HG02610 (cell line): ENCODE results near the gene PCNX2.
"Not testable (repeated sequence)": the region's sequence is repeated elsewhere in the genome, so short reads cannot be mapped to it uniquely, and the experiment has no call there.

ENCODE experiments used
- ATAC-seq: cut with Tn5 transposase; IDR thresholded peaks from one replicate; pipeline ENCODE4 v1.9.1; 2021; ENCODE audit warnings: mild to moderate bottlenecking, moderate library complexity; ENCODE audit not compliant: unreplicated experiment

Gene PCNX2

DNA sequence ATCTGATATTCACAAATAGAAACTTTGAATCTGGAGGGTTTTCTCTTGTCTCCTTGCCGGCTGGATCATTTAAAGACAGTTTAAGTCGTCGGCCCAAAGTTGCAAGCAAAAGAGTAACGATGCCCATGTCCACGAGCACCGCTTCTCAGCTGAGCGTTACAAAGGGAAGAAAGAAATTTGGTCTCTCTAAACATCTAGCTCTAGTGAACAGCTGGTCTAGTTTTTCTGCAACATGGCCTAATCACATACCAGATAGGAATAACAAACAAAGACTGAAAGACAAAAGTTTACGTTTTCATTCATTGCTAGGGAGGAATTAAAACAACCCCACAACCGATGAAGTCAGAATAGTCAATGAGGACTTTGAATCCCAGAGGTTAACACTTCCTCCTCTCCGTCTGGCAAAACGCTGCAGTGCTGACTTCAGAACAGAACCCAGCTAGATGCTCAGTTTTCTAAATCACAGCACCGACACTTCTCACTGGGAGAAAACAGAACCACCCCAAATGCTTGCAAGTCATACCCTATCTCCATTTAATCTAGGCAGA, 275.7 kb downstream of the PCNX2 start:
- no peak for ATAC-seq

- no peak for ATAC-seq
Observed at GRCh38 chr1:233019083-233019482, 276.4 kb downstream of the PCNX2 start.

- ATAC-seq, result no peak
Observed at GRCh38 chr1:233016798-233017197, 278.7 kb downstream of the PCNX2 start.

- no peak for ATAC-seq
Observed at GRCh38 chr1:233015965-233016364, 279.6 kb downstream of the PCNX2 start.

DNA sequence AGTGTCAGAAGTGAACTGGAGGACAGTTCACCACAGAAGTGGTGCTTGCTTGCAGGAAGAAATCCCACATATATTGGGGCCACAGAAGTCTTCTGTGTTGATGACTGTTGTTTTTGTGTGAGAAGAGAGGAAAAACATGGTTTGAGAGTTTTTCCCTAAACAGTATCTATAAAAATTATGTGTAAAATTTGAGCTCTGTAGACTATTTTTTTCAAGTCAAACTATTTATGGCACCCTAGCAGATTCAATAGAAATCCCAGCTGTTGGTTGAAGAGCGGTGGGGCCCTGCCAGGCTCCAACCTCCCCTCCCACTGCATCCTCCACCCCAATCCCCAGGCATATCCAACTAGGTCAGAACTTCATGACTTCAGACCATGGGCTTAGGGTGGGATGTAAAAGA, 283.5 kb downstream of the PCNX2 start:
- no peak for ATAC-seq

DNA sequence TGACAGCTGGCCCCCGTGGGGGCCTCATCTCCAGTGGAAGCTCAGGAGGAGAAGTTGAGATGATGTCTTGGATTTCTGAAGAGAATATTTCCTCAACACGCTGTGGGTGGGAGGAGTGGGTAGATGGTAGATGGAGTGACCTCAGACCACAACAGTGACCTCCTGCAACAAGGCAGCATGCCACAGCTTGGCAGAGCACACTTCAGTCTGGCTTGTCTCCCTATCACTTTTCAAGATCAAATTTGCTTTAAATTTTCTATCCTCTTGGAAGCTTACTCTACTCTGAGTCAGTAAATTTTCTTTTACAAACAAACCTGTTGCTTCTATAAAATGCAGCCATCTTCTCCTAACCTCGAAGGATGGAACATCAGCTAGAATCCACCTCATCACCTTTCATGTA, 285.4 kb downstream of the PCNX2 start:
- no peak for ATAC-seq

DNA sequence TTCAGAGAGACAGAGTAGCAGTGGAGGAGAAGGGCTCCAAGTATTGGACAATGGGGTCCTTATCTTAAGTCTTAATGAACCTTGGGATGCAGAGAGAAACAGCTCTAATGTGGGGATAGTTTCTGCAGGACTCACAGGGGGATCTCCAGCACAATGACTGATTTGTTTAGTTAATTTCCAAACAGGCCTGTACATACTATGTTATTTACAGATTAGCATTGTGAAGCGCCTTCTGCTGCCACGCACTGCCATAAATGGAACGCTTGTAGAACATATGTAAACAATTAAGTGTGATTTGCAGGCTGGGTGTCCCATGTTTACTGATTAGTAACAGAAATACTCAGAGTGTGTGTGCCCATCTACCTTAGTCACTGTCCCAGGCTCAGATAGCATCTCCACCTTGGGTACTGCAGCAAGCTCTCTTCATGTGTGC, 289.0 kb downstream of the PCNX2 start:
- no peak for ATAC-seq

DNA sequence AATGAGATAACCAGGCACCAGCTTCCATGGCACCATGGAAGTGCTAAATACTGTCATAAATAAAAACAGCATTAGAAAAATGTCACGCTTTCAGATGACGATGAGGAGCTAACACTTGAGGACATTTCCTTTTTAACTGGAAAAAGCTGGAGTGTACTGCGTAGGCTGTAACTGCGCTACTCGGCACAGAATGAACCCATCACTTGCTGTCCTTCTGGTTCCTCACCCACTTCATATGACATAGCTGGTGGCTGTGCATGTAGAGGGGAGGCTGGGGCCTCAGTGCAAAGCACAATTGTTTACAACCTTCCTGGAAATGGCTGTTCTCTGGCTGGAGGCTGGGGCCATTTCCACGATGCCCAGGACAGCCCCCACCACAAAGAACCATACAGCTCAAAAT, 289.4 kb downstream of the PCNX2 start:
- no peak for ATAC-seq

DNA sequence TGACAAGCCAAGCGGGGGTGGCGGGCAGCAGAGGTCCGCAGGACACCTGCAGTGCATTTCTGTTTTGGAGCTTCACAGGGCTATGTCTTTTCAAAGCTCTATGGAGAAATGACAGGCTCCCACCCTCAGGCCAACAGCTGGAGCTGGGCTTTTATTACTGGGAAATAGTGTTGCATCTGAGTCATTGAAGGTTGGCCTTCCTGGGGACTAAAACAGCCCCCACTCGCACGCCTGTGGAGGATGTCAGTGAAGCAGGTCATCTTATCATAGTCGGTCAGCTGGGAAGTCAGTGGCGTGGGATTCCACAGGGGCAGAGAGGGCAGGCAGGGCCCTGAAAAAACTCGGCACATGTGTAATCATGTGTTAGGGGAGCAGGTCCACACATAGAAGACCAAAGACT, 289.8 kb downstream of the PCNX2 start:
- ATAC-seq, result no peak

DNA sequence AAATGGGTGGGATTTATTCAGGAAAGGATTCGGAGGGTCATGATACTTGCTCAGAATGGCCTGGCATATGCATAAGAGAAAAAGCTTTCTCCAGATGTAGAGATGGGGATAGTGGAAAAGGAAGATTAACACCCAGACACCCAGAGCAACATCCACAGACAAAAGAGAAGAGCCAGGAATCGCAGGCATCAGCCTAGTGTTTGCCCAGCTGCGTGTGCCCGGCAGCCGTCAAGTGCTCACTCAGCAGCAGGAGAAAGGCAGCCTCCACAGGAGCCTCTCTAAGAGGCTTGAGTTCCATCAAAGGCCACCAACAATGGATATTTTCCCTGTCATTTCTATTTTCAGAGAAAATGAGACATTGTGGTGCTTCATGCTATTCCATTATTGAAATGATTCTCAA, 290.4 kb downstream of the PCNX2 start:
- no peak for ATAC-seq

- ATAC-seq, result no peak
Observed at GRCh38 chr1:233004451-233004850, 291.1 kb downstream of the PCNX2 start.

DNA sequence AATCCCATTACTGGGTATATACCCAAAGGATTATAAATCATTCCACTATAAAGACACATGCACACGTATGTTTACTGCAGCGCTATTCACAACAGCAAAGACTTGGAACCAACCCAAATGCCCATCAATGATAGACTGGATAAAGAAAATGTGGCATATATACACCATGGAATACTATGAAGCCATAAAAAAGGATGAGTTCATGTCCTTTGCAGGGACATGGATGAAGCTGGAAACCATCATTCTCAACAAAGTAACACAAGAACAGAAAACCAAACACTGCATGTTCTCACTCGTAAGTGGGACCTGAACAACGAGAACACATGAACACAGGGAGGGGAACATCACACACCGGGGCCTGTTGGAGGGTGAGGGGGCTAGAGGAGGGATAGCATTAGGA, 291.9 kb downstream of the PCNX2 start:
- not testable (repeated sequence) for ATAC-seq

DNA sequence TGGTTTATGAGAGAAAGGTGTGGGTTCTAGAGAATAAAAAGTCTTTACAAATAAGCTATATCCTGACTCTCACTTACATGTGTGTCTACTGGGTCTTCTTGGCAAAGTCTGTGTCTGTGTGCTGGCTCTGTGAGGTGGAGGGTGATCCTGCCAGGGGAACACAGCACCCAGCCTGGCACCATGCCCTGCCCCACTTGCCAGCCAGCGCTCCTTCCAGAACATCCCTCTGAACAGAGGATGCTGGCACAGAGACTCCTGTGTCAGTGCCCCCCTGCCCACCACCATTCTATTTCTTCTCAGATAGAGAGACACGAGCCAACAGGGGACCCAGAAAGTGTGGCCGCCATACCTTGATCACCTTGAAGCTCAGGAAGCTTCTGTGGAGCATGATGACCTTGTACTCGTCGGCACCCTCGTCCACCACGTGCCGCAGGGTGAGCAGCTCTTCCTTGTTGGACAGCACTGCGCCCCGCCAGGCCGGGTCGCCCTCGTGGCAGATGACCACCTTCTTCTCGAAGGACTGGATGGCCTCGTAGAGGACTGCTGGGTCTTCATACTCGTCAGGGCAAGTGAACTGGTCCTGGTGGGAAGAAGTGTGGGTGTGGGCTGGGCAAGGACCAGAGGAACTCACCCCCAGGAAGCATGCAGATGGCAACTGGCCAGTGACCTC, 295.4 kb downstream of the PCNX2 start:
- no peak for ATAC-seq

DNA sequence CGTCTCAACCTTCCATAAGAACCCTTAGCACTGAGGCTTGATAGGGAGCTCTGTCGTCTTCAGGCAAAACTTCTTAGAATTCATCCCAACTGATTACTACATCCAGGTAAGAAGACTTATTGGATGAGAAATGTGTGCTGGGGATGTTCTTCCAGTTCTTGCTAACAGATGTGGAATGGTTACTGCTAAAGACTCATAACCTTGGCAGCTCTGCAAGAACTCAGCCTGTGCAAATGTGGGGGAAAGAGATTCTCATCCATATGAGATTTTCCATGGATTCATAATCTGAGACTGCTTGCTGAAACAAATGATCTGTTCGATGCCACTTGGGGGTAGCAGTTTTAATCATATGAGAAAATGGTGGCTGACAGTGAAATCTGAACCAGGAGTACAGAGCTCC, 296.9 kb downstream of the PCNX2 start:
- no peak for ATAC-seq

DNA sequence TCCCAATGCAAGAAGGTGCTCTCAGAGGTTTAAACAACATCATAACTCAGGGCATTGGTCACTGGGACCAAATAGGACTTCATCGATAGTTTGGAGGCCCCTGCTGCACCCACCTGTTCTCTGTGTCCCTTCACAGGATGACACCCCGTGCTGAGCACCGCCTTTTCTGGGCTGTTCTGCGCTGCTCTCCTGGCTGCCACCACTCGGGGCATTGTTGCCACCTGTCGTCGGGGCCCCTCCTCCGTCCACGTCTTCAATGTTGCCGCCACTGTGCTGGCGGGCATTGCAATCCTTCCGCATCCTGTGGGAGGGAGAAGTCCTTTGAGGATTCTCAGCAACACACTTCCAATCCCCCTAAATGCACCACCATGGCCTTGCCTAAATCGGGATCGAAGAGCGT, 297.4 kb downstream of the PCNX2 start:
- ATAC-seq, result no peak

GRCh38 chr1:232996143-232996542, 299.4 kb downstream of the PCNX2 start:
- no peak for ATAC-seq

DNA sequence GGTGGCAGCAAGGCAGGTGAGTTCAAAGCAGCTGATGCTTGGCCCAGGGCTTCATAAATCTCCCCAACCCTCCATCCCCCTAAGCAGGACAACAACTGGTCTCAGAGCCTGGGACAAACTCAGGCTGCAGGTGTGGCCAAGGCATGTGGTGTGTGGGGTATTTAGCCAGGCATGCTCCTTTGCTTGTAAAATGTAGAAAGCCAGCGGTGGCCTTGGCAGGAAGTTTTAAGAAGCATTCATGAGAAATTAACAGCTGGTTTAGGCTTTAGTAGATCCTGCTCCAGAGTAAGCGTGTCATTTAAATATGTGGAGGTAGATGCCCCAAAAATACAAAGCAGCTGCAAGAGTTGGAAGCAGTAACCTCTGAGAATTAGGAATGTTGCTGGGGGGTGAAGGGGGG, 300.3 kb downstream of the PCNX2 start:
- ATAC-seq, result no peak

GRCh38 chr1:232993555-232993954, 302.0 kb downstream of the PCNX2 start:
- ATAC-seq, result no peak

GRCh38 chr1:232992227-232992626, 303.3 kb downstream of the PCNX2 start:
- ATAC-seq, result no peak

DNA sequence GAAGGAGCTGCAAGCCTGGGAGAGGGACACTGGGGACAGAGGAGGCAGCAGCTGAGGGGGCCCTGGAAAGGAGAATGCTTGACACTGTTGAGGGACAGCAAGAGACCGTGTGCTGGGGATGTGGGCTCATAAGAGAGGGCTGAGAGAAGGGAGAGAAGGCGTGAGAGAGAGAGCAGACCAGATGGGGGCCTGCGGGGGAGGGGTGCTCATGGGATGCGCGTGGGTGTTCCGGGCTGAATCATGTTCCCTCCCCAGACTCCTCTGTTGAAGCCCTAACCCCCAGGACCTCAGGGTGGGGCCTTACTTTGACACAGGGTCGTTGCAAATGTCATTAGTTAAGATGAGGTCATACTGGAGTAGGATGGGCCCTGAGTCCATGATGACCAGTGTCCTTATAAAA, 304.3 kb downstream of the PCNX2 start:
- ATAC-seq, result no peak

DNA sequence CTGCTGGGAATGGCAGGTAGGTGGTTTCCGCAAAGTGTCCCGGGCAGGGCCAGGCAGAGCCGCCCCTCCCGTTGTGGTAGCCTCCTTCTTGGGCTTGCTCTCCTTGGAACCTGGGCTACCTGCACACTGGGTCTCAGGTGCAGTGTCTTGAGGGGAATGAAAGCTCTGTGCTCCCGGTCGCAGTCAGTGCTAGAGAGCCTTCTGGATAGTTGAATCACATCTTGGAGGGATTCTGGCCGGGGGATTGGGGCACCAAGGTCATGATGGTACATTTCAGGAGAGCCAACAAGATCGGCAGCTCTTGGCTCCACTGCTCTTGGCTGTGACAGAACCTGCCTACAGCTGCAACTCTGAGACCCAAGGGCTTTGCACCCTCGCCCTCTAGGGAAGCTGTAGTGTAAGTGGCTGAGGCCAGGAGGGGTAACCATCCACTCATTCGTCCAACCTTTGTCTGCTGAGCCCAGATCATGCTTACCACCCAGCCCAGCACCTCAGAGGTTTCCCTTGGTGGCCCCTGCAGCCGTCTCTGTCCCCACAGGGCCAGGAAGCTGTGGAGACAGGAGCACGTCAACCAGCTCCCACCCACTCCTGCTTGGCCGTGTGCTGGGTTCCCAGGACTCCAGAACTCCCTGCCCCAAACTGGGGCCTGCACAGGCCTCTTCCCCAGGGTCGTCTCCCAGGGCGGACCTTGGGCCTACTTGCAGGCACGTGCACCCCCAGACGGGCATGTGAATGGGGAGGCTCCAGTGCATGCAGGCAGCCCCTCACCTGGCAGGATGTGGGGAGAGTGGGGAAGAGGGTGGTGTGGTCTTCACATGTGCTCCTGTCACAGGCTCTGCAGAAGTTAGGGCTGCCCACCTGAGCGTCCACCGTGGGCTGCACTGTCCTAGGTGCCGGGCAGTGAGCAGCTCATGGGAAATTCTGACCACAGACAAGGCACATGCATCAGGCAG, 305.1 kb downstream of the PCNX2 start:
- ATAC-seq, result no peak

- no peak for ATAC-seq
Observed at GRCh38 chr1:232988572-232989040, 306.9 kb downstream of the PCNX2 start.
